Measurements from ENCODE around the gene GFI1B. TPM values are rescaled to one million over a fixed set of nuclear protein-coding genes. Genes with fewer than 3 reads are reported as not detected.
"Not testable (repeated sequence)": the region's sequence is repeated elsewhere in the genome, so short reads cannot be mapped to it uniquely, and the experiment has no call there.

The GFI1B gene
- polyA plus RNA-seq, 2 donors: 0.02 TPM

DNA sequence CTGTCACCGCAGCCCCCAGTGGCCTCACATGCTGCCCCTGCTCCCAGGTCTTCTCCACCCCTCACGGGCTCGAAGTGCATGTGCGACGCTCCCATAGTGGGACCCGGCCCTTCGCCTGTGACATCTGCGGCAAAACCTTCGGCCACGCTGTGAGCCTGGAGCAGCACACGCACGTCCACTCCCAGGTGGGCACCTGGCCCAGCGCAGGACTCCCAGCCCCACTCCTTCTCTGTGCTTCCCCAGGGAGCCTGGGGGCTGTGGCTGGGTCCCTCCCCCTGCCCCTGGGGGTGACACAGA, 10.5 kb downstream of the GFI1B start:
- Histone ChIP-seq H3K4me3 (ENCODE audit: low read depth in 1 of 2, low read length in 2 of 2) (no peak overlapping the region), H3K4me1 (ENCODE audit: control insufficient read depth in 2 of 2, insufficient read depth in 2 of 2, low read length in 1 of 2) (peaks cover 0 to 4% of the 10 kb centered on the region in 2 donors), H3K9me3 (ENCODE audit: control insufficient read depth in 2 of 2, insufficient read depth in 1 of 2, low read depth in 1 of 2, low read length in 1 of 2) (no peaks in the 10 kb centered on the region), H3K27me3 (ENCODE audit: control insufficient read depth in 1 of 2, insufficient read depth in 2 of 2, low read length in 2 of 2) (no peaks in the 10 kb centered on the region), H3K36me3 (ENCODE audit: control insufficient read depth in 2 of 2, insufficient read depth in 2 of 2, low read length in 1 of 2) (no peaks in the 10 kb centered on the region), H3K27ac (ENCODE audit: low read depth in 2 of 2, low read length in 1 of 2) (no peak overlapping the region)
- WGBS, 2 donors: 89 to 90% methylated on average over 13 of the region's 13 CpGs

DNA sequence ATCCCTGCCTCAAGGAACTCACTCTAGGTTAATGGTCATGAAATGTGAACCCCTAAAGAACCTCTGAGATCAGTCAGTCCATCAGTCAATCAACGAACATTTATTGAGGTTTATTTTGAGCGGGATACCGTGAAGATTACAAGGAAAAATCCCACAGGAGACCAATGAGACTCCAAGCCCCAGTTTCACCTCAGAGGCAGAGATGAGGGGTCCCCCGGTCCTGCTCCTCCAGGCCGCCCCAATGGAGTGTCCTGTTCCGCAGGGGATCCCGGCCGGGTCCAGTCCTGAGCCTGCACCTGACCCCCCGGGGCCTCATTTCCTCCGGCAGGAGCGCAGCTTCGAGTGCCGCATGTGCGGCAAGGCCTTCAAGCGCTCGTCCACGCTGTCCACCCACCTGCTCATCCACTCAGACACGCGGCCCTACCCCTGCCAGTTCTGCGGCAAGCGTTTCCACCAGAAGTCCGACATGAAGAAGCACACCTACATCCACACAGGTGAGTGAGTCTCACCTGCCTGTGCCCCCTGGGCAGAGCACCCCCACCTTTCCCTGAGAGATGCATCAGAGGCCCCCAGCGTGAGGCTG, 11.0 kb downstream of the GFI1B start:
- Histone ChIP-seq H3K4me1 (ENCODE audit: control insufficient read depth in 2 of 2, insufficient read depth in 2 of 2, low read length in 1 of 2) (peaks cover 0 to 7% of the 10 kb centered on the region in 2 donors), H3K36me3 (ENCODE audit: control insufficient read depth in 2 of 2, insufficient read depth in 2 of 2, low read length in 1 of 2) (no peaks in the 10 kb centered on the region), H3K27me3 (ENCODE audit: control insufficient read depth in 1 of 2, insufficient read depth in 2 of 2, low read length in 2 of 2) (no peaks in the 10 kb centered on the region), H3K9me3 (ENCODE audit: control insufficient read depth in 2 of 2, insufficient read depth in 1 of 2, low read depth in 1 of 2, low read length in 1 of 2) (no peaks in the 10 kb centered on the region), H3K4me3 (ENCODE audit: low read depth in 1 of 2, low read length in 2 of 2) (no peak overlapping the region), H3K27ac (ENCODE audit: low read depth in 2 of 2, low read length in 1 of 2) (no peak overlapping the region)
- WGBS, 2 donors: 81 to 83% methylated on average over 23 of the region's 23 CpGs

DNA sequence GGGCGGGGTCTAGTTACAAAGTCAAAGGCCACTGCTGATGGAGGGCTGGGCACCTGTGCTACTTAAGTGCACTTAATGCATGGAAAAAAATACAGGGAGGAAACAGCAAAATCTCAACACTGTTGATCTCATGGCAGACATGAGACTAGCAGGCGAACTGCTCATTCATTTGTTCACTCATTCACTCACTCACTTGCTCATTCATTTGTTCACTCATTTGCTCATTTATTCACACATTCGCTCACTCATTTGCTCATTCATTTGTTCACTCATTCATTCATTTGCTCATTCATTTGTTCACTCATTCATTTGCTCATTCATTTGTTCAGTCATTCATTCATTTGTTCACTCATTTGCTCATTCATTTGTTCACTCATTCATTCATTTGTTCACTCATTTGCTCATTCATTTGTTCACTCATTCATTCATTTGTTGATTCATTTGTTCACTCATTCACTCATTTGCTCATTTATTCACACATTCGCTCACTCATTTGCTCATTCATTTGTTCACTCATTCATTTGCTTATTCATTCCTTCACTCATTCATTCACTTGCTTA, 11.6 kb downstream of the GFI1B start:
- peaks cover 5 to 13% of the 10 kb centered on the region in 2 donors for H3K4me1 ChIP-seq (ENCODE audit: control insufficient read depth in 2 of 2, insufficient read depth in 2 of 2, low read length in 1 of 2)
- 69 to 71% methylated on average over 4 of the region's 4 CpGs for WGBS, 2 donors

DNA sequence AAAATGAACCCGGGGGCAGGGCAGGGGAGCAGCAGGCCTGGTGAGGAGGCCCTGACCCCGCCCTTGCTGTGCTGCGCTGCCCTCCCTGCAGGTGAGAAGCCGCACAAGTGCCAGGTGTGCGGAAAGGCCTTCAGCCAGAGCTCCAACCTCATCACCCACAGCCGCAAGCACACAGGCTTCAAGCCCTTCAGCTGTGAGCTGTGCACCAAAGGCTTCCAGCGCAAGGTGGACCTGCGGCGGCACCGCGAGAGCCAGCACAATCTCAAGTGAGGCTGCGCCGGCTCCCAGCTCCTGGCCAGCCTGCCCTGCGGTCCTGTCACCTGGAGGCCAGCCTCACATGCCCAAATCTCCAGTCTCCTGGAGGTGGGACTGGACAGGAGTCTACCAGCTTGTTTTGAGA, 12.3 kb downstream of the GFI1B start:
- Histone ChIP-seq H3K27ac (ENCODE audit: low read depth in 2 of 2, low read length in 1 of 2) (no peak overlapping the region), H3K36me3 (ENCODE audit: control insufficient read depth in 2 of 2, insufficient read depth in 2 of 2, low read length in 1 of 2) (no peaks in the 10 kb centered on the region), H3K27me3 (ENCODE audit: control insufficient read depth in 1 of 2, insufficient read depth in 2 of 2, low read length in 2 of 2) (no peaks in the 10 kb centered on the region), H3K4me1 (ENCODE audit: control insufficient read depth in 2 of 2, insufficient read depth in 2 of 2, low read length in 1 of 2) (peaks cover 5 to 15% of the 10 kb centered on the region in 2 donors), H3K4me3 (ENCODE audit: low read depth in 1 of 2, low read length in 2 of 2) (no peak overlapping the region), H3K9me3 (ENCODE audit: control insufficient read depth in 2 of 2, insufficient read depth in 1 of 2, low read depth in 1 of 2, low read length in 1 of 2) (no peaks in the 10 kb centered on the region)
- WGBS, 2 donors: 88 to 96% methylated on average over 13 to 14 of the region's 14 CpGs

More for the DNA sequence above, 11.6 kb downstream of the GFI1B start:
- H3K27me3 ChIP-seq (ENCODE audit: control insufficient read depth in 1 of 2, insufficient read depth in 2 of 2, low read length in 2 of 2); H3K4me3 ChIP-seq (ENCODE audit: low read depth in 1 of 2, low read length in 2 of 2); H3K36me3 ChIP-seq (ENCODE audit: control insufficient read depth in 2 of 2, insufficient read depth in 2 of 2, low read length in 1 of 2); H3K27ac ChIP-seq (ENCODE audit: low read depth in 2 of 2, low read length in 1 of 2); H3K9me3 ChIP-seq (ENCODE audit: control insufficient read depth in 2 of 2, insufficient read depth in 1 of 2, low read depth in 1 of 2, low read length in 1 of 2): not testable (repeated sequence)

DNA sequence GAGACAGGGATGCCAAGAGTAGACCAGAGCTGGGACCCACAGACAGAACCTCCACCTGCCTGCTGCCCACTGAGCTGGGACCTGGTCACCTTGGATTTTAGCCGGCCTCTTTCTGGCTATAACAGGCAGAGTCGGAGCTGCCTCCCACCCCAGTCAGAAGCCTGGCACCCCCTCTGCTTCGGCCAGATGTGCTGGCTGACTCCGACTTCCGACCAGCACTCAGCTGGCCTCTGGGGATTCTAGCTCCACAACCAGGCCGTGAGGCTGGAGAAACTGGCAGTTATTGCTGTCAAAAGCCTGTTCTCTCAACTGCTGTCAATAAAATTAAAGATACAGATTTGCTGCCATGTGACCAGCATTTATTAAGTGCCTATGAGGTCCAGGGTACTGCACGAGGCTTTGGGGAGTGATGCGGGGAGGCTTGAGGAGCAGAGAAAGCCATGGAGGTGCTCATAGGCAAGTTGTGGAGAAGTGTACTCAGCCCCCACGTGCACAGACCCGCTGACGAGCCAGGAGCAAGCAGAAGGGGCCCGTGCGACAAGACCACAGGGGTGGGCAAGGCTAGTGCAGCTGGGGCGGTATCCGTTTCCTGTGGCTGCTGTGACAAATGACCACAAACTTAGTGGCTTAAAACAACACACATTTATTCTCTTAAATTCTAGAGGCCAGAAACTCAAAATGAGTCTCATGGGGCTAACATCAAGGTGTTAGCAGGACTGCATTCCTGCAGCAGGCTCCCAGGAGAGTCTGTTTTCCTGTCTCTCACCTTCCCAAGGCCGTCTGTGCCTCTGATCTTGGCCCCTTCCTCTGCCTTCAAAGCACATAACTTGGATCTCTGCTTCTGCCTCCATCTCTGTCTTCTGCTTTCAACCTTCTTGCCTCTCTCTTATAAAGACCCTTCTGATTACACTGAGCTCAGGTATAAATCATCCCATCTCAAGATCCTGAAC, 13.1 kb downstream of the GFI1B start:
- 52 to 56% methylated on average over 16 of the region's 16 CpGs for WGBS, 2 donors
- Histone ChIP-seq H3K4me1 (ENCODE audit: control insufficient read depth in 2 of 2, insufficient read depth in 2 of 2, low read length in 1 of 2) (peaks cover 5 to 13% of the 10 kb centered on the region in 2 donors), H3K27me3 (ENCODE audit: control insufficient read depth in 1 of 2, insufficient read depth in 2 of 2, low read length in 2 of 2) (no peaks in the 10 kb centered on the region), H3K9me3 (ENCODE audit: control insufficient read depth in 2 of 2, insufficient read depth in 1 of 2, low read depth in 1 of 2, low read length in 1 of 2) (no peaks in the 10 kb centered on the region), H3K36me3 (ENCODE audit: control insufficient read depth in 2 of 2, insufficient read depth in 2 of 2, low read length in 1 of 2) (no peaks in the 10 kb centered on the region), H3K4me3 (ENCODE audit: low read depth in 1 of 2, low read length in 2 of 2) (no peak overlapping the region), H3K27ac (ENCODE audit: low read depth in 2 of 2, low read length in 1 of 2) (no peak overlapping the region)

DNA sequence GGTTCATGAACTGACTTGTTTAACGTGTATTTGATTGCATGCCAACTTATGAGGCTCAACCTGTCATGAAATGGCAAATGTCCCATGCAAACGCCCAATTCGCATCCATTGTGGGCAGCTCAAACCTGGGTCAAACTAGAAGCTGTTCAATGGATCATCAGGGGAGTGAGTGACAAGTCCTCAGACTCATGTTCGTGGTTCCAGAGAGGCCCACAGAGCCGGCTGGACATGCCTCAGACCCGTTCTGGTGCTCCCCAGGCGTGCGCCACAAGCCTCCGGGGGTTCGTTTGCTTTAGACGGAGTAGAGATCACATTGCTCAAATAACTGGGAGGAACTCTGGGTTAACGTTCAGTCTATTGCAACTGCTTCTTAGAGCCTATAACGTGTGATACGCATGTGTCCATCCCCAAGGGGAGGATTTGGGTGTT, 15.0 kb downstream of the GFI1B start:
- Histone ChIP-seq H3K36me3 (ENCODE audit: control insufficient read depth in 2 of 2, insufficient read depth in 2 of 2, low read length in 1 of 2) (no peaks in the 10 kb centered on the region), H3K4me3 (ENCODE audit: low read depth in 1 of 2, low read length in 2 of 2) (no peak overlapping the region), H3K4me1 (ENCODE audit: control insufficient read depth in 2 of 2, insufficient read depth in 2 of 2, low read length in 1 of 2) (peaks cover 5 to 11% of the 10 kb centered on the region in 2 donors), H3K9me3 (ENCODE audit: control insufficient read depth in 2 of 2, insufficient read depth in 1 of 2, low read depth in 1 of 2, low read length in 1 of 2) (no peaks in the 10 kb centered on the region), H3K27ac (ENCODE audit: low read depth in 2 of 2, low read length in 1 of 2) (peak overlapping the region; percentile 91 to 97), H3K27me3 (ENCODE audit: control insufficient read depth in 1 of 2, insufficient read depth in 2 of 2, low read length in 2 of 2) (no peaks in the 10 kb centered on the region)
- WGBS, 2 donors: 34 to 44% methylated on average over 14 of the region's 14 CpGs

DNA sequence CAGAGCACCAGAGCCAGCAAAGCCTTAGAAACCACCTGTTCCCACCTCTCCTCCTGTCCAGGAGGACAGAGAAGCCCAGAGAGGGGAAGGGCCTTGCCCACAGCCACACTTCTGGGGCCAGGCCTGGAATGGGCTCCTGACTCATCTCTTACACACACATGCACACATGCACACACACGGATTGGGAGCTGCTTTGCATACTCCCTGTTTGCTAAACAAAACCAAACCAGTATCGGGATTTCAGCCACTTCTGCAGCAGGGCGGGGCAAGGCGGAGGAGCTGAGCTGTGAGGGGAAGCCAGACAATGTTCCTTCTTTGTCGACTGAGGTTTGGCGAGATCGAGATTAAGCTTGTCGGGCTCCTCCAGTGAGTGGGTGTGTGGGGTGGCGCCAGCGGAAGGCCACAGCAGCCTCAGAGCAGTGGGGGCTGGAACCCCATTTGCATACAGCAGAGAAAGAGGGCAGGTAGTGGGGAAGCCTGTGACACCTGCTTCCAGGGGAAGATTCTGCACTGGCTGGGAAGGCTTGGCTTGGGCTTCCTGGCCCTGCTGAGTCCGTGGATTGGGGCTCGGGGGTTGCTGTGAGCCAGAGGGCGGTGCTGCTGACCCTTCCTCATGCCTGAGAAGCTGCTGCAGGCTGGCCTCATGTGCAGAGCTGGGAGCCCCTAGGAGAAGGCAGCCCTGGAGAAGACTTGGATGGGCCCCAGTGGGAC, 16.1 kb downstream of the GFI1B start:
- WGBS, 2 donors: 23 to 24% methylated on average over 13 of the region's 13 CpGs
- Histone ChIP-seq H3K4me1 (ENCODE audit: control insufficient read depth in 2 of 2, insufficient read depth in 2 of 2, low read length in 1 of 2) (peaks cover 5 to 11% of the 10 kb centered on the region in 2 donors), H3K27ac (ENCODE audit: low read depth in 2 of 2, low read length in 1 of 2) (peak overlapping the region; percentile 91 to 97)

DNA sequence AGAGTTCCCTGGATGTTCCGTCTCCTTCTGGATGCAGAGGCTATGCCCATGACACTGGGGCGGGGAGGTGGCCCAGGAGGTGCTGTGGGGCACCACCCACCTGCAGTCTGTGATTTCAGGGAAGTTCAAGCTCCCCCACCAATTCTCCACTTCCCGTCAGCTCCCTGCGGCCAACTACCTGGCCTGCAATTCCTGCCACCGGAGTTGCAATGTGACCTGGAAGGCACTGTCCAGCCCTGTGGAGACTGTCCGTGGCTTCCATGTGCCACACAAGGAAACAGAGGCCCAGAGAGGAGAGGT, 16.6 kb downstream of the GFI1B start:
- 81 to 84% methylated on average over 6 of the region's 6 CpGs for WGBS, 2 donors
- Histone ChIP-seq H3K4me3 (ENCODE audit: low read depth in 1 of 2, low read length in 2 of 2) (no peak overlapping the region), H3K4me1 (ENCODE audit: control insufficient read depth in 2 of 2, insufficient read depth in 2 of 2, low read length in 1 of 2) (peaks cover 5 to 11% of the 10 kb centered on the region in 2 donors), H3K9me3 (ENCODE audit: control insufficient read depth in 2 of 2, insufficient read depth in 1 of 2, low read depth in 1 of 2, low read length in 1 of 2) (no peaks in the 10 kb centered on the region), H3K27me3 (ENCODE audit: control insufficient read depth in 1 of 2, insufficient read depth in 2 of 2, low read length in 2 of 2) (no peaks in the 10 kb centered on the region), H3K36me3 (ENCODE audit: control insufficient read depth in 2 of 2, insufficient read depth in 2 of 2, low read length in 1 of 2) (no peaks in the 10 kb centered on the region), H3K27ac (ENCODE audit: low read depth in 2 of 2, low read length in 1 of 2) (peak overlapping the region; percentile 91 to 97)

More for the DNA sequence above, 16.1 kb downstream of the GFI1B start:
- Histone ChIP-seq H3K9me3 (ENCODE audit: control insufficient read depth in 2 of 2, insufficient read depth in 1 of 2, low read depth in 1 of 2, low read length in 1 of 2) (no peaks in the 10 kb centered on the region), H3K36me3 (ENCODE audit: control insufficient read depth in 2 of 2, insufficient read depth in 2 of 2, low read length in 1 of 2) (no peaks in the 10 kb centered on the region), H3K4me3 (ENCODE audit: low read depth in 1 of 2, low read length in 2 of 2) (no peak overlapping the region), H3K27me3 (ENCODE audit: control insufficient read depth in 1 of 2, insufficient read depth in 2 of 2, low read length in 2 of 2) (no peaks in the 10 kb centered on the region)

DNA sequence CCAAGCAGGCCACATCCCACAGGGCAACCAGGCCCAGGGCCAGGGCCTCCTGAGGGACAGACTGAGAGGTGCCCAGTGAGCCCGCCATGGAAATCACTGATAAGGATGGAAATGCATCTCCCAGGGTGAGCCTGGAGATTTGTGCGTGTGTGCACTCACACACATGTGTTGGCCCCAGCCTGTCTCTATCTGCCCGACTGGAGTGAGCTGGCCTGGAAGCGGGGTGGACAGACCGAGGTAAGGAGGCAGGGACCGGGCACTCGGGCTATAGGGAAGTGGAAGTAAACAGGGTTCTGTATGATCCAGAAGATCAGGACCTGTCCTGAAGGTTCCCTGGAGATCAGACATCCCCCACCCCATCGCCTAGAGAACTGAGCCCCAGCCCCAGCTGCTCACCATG, 17.4 kb downstream of the GFI1B start:
- H3K4me1 ChIP-seq (ENCODE audit: control insufficient read depth in 2 of 2, insufficient read depth in 2 of 2, low read length in 1 of 2): peaks cover 5 to 11% of the 10 kb centered on the region in 2 donors
- H3K27me3 ChIP-seq (ENCODE audit: control insufficient read depth in 1 of 2, insufficient read depth in 2 of 2, low read length in 2 of 2): no peaks in the 10 kb centered on the region
- H3K27ac ChIP-seq (ENCODE audit: low read depth in 2 of 2, low read length in 1 of 2): peak overlapping the region in 1 of 2 donors; percentile 2
- H3K9me3 ChIP-seq (ENCODE audit: control insufficient read depth in 2 of 2, insufficient read depth in 1 of 2, low read depth in 1 of 2, low read length in 1 of 2): no peaks in the 10 kb centered on the region
- no peaks in the 10 kb centered on the region for H3K36me3 ChIP-seq (ENCODE audit: control insufficient read depth in 2 of 2, insufficient read depth in 2 of 2, low read length in 1 of 2)
- H3K4me3 ChIP-seq (ENCODE audit: low read depth in 1 of 2, low read length in 2 of 2): no peak overlapping the region
- WGBS, 2 donors: 83 to 90% methylated on average over 8 of the region's 8 CpGs

Measured in esophagus (tissue), 2 donors.